ENCODE data around the gene VWA5B2.
A peak's percentile ranks its signal among the peaks of the same experiment; 100 is the strongest.

The VWA5B2 gene

GRCh38 chr3:184184546-184185230 lies 44.7 kb upstream of the VWA5B2 start:
- Histone ChIP-seq H3K14ac (ENCODE audit: low read length) (no peak overlapping the region), H3K18ac (ENCODE audit: low read length) (no peak overlapping the region), H3K36me3 (ENCODE audit: control insufficient read depth in 1 of 2, insufficient read depth in 2 of 2, low read length in 2 of 2) (peaks cover 61 to 68% of the 10 kb centered on the region in 2 experiments), H3K4ac (ENCODE audit: low read depth, low read length) (no peak overlapping the region), H3K4me3 (ENCODE audit: low read depth, low read length) (no peak overlapping the region), H3K23ac (ENCODE audit: low read length) (no peak overlapping the region), H4K8ac (ENCODE audit: low read depth, low read length) (no peak overlapping the region), H3K79me2 (ENCODE audit: control insufficient read depth, insufficient read depth, low read length, poor library complexity) (peaks cover 11% of the 10 kb centered on the region), H3K9me3 (ENCODE audit: insufficient read depth, low read depth, low read length) (peaks cover 8% of the 10 kb centered on the region), H4K91ac (ENCODE audit: low read depth, low read length) (no peak overlapping the region), H3K4me2 (ENCODE audit: low read length) (no peak overlapping the region), H3K27ac (ENCODE audit: low read depth, low read length) (peak overlapping the region; percentile 95), H2BK12ac (ENCODE audit: low read length) (no peak overlapping the region), H2AK5ac (ENCODE audit: low read length) (no peak overlapping the region), H3K9ac (ENCODE audit: low read length) (no peak overlapping the region), H2BK5ac (ENCODE audit: low read depth, low read length, poor library complexity) (no peak overlapping the region), H3K79me1 (ENCODE audit: low read length) (peaks cover 10% of the 10 kb centered on the region), H4K12ac (ENCODE audit: low read depth, low read length) (no peak overlapping the region), H2BK120ac (ENCODE audit: insufficient read depth, low read length, poor library complexity) (no peak overlapping the region), H3K4me1 (ENCODE audit: control insufficient read depth in 1 of 2, insufficient read depth in 2 of 2, low read length in 2 of 2) (peaks cover 0 to 7% of the 10 kb centered on the region in 2 experiments), H2AFZ (ENCODE audit: insufficient read depth, low read length, poor library complexity) (no peak overlapping the region), H3K27me3 (ENCODE audit: insufficient read depth, low read length) (no peaks in the 10 kb centered on the region)
- WGBS (ENCODE audit: extremely low coverage, insufficient coverage, insufficient read length), result no CpG with 5 or more reads among the region's 18 CpGs
- no peak for DNase-seq

DNA sequence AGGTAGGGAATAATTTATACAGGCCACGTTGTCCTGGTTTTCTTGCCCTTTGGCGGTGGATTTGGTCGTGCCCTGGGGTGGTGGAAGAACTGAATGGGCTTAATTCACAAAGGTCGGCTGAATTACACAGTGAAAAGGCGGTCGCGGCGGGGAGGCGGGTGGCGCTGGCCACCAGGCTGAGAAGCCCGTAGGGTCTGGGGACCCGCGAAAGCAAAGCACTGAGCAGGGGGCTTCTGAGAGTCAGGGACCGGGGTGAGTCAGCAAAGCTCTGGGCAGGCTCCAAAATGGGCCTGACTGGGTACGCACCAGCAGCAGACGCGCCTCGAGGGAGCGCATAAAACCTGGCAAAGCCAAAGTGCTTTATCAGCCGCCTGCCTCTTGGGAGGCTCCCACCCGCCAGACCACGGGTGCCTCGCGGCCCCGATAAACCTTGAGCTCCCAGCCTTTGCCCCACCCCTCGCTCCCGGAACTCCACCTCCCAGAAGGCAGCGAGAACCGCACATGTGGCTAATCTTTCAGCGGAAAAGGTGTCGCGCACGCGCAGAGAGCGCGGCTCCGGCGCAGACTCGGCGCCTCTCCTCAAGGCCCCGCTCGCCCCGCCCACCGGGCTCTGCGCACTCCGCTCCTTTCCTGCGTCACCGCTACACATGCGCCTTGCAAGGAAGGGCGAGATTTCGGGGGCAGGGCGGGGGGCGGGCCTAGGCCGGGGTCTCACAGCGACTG lies 43.8 kb upstream of the VWA5B2 start:
- peak overlapping the region; percentile 61 for H2BK120ac ChIP-seq (ENCODE audit: insufficient read depth, low read length, poor library complexity)
- H3K9me3 ChIP-seq (ENCODE audit: insufficient read depth, low read depth, low read length), result peaks cover 8% of the 10 kb centered on the region
- H3K18ac ChIP-seq (ENCODE audit: low read length), result peak overlapping the region; percentile 84
- H2AFZ ChIP-seq (ENCODE audit: insufficient read depth, low read length, poor library complexity), result peak overlapping the region; percentile 56
- peak overlapping the region; percentile 95 for H3K27ac ChIP-seq (ENCODE audit: low read depth, low read length)
- H3K14ac ChIP-seq (ENCODE audit: low read length), result peak overlapping the region; percentile 81
- peaks cover 11% of the 10 kb centered on the region for H3K79me2 ChIP-seq (ENCODE audit: control insufficient read depth, insufficient read depth, low read length, poor library complexity)
- H3K36me3 ChIP-seq (ENCODE audit: control insufficient read depth in 1 of 2, insufficient read depth in 2 of 2, low read length in 2 of 2), result peaks cover 56 to 65% of the 10 kb centered on the region in 2 experiments
- H4K12ac ChIP-seq (ENCODE audit: low read depth, low read length), result peak overlapping the region; percentile 76
- peak overlapping the region; percentile 73 for H3K4me2 ChIP-seq (ENCODE audit: low read length)
- H3K9ac ChIP-seq (ENCODE audit: low read length), result peak overlapping the region; percentile 86
- WGBS (ENCODE audit: extremely low coverage, insufficient coverage, insufficient read length), result no CpG with 5 or more reads among the region's 55 CpGs
- peak overlapping the region; percentile 98 for H3K4me3 ChIP-seq (ENCODE audit: low read depth, low read length)
- H4K8ac ChIP-seq (ENCODE audit: low read depth, low read length), result peak overlapping the region; percentile 87
- peak overlapping the region; percentile 85 for H4K91ac ChIP-seq (ENCODE audit: low read depth, low read length)
- H2BK5ac ChIP-seq (ENCODE audit: low read depth, low read length, poor library complexity), result peak overlapping the region; percentile 83
- peak overlapping the region; percentile 61 for H2AK5ac ChIP-seq (ENCODE audit: low read length)
- H3K4me1 ChIP-seq (ENCODE audit: control insufficient read depth in 1 of 2, insufficient read depth in 2 of 2, low read length in 2 of 2), result peaks cover 0 to 7% of the 10 kb centered on the region in 2 experiments
- peaks cover 10% of the 10 kb centered on the region for H3K79me1 ChIP-seq (ENCODE audit: low read length)
- H3K4ac ChIP-seq (ENCODE audit: low read depth, low read length), result peak overlapping the region; percentile 65
- H3K27me3 ChIP-seq (ENCODE audit: insufficient read depth, low read length), result no peaks in the 10 kb centered on the region
- no peak overlapping the region for H3K23ac ChIP-seq (ENCODE audit: low read length)
- peak; percentile 100 for DNase-seq
- peak overlapping the region; percentile 28 for H2BK12ac ChIP-seq (ENCODE audit: low read length)

- WGBS (ENCODE audit: extremely low coverage, insufficient coverage, insufficient read length), result no CpG with 5 or more reads among the region's 45 CpGs
- no peaks in the 10 kb centered on the region for H3K27me3 ChIP-seq (ENCODE audit: insufficient read depth, low read length)
- peak within 1 kb of the TSS; percentile 85 for H4K91ac ChIP-seq (ENCODE audit: low read depth, low read length)
- peak within 1 kb of the TSS; percentile 98 for H3K4me3 ChIP-seq (ENCODE audit: low read depth, low read length)
- peak within 1 kb of the TSS; percentile 83 for H2BK5ac ChIP-seq (ENCODE audit: low read depth, low read length, poor library complexity)
- H2BK120ac ChIP-seq (ENCODE audit: insufficient read depth, low read length, poor library complexity), result peak within 1 kb of the TSS; percentile 61
- H3K4me1 ChIP-seq (ENCODE audit: control insufficient read depth in 1 of 2, insufficient read depth in 2 of 2, low read length in 2 of 2), result peaks cover 0 to 7% of the 10 kb centered on the region in 2 experiments
- H3K4ac ChIP-seq (ENCODE audit: low read depth, low read length), result peak within 1 kb of the TSS; percentile 71
- H3K79me1 ChIP-seq (ENCODE audit: low read length), result peaks cover 10% of the 10 kb centered on the region
- peaks cover 7% of the 10 kb centered on the region for H3K9me3 ChIP-seq (ENCODE audit: insufficient read depth, low read depth, low read length)
- peak within 1 kb of the TSS; percentile 97 for H3K9ac ChIP-seq (ENCODE audit: low read length)
- H4K8ac ChIP-seq (ENCODE audit: low read depth, low read length), result peak within 1 kb of the TSS; percentile 87
- peak within 1 kb of the TSS; percentile 84 for H3K18ac ChIP-seq (ENCODE audit: low read length)
- peak within 1 kb of the TSS; percentile 95 for H3K27ac ChIP-seq (ENCODE audit: low read depth, low read length)
- peak within 1 kb of the TSS; percentile 61 for H2AK5ac ChIP-seq (ENCODE audit: low read length)
- H4K12ac ChIP-seq (ENCODE audit: low read depth, low read length), result peak within 1 kb of the TSS; percentile 78
- peak; percentile 13 to 48 for DNase-seq
- no peak within 1 kb of the TSS for H3K23ac ChIP-seq (ENCODE audit: low read length)
- peaks cover 11% of the 10 kb centered on the region for H3K79me2 ChIP-seq (ENCODE audit: control insufficient read depth, insufficient read depth, low read length, poor library complexity)
- H3K36me3 ChIP-seq (ENCODE audit: control insufficient read depth in 1 of 2, insufficient read depth in 2 of 2, low read length in 2 of 2), result peaks cover 54 to 63% of the 10 kb centered on the region in 2 experiments
- H3K4me2 ChIP-seq (ENCODE audit: low read length), result peak within 1 kb of the TSS; percentile 87
- H3K14ac ChIP-seq (ENCODE audit: low read length), result peak within 1 kb of the TSS; percentile 81
- peak within 1 kb of the TSS; percentile 28 for H2BK12ac ChIP-seq (ENCODE audit: low read length)
- H2AFZ ChIP-seq (ENCODE audit: insufficient read depth, low read length, poor library complexity), result peak within 1 kb of the TSS; percentile 79
Observed at GRCh38 chr3:184186184-184186901, 43.0 kb upstream of the VWA5B2 start, which contains the start of gene ABCF3. Gene ABCF3 (plus strand): TSS chr3:184186199. CDS start chr3:184186208, 9 bp downstream.

- Histone ChIP-seq H2BK12ac (ENCODE audit: low read length) (no peak overlapping the region), H4K12ac (ENCODE audit: low read depth, low read length) (no peak overlapping the region), H4K91ac (ENCODE audit: low read depth, low read length) (no peak overlapping the region), H3K4me3 (ENCODE audit: low read depth, low read length) (peak overlapping the region; percentile 98), H2BK120ac (ENCODE audit: insufficient read depth, low read length, poor library complexity) (no peak overlapping the region), H3K27ac (ENCODE audit: low read depth, low read length) (no peak overlapping the region), H3K9me3 (ENCODE audit: insufficient read depth, low read depth, low read length) (peaks cover 3% of the 10 kb centered on the region), H3K4me2 (ENCODE audit: low read length) (peak overlapping the region; percentile 87), H3K79me1 (ENCODE audit: low read length) (peaks cover 10% of the 10 kb centered on the region), H3K36me3 (ENCODE audit: control insufficient read depth in 1 of 2, insufficient read depth in 2 of 2, low read length in 2 of 2) (peaks cover 49 to 59% of the 10 kb centered on the region in 2 experiments), H3K79me2 (ENCODE audit: control insufficient read depth, insufficient read depth, low read length, poor library complexity) (peaks cover 11% of the 10 kb centered on the region), H2BK5ac (ENCODE audit: low read depth, low read length, poor library complexity) (no peak overlapping the region), H3K27me3 (ENCODE audit: insufficient read depth, low read length) (no peaks in the 10 kb centered on the region), H3K18ac (ENCODE audit: low read length) (no peak overlapping the region), H2AK5ac (ENCODE audit: low read length) (no peak overlapping the region), H4K8ac (ENCODE audit: low read depth, low read length) (no peak overlapping the region), H3K9ac (ENCODE audit: low read length) (peak overlapping the region; percentile 97), H2AFZ (ENCODE audit: insufficient read depth, low read length, poor library complexity) (no peak overlapping the region), H3K14ac (ENCODE audit: low read length) (no peak overlapping the region), H3K4ac (ENCODE audit: low read depth, low read length) (peak overlapping the region; percentile 71), H3K23ac (ENCODE audit: low read length) (no peak overlapping the region), H3K4me1 (ENCODE audit: control insufficient read depth in 1 of 2, insufficient read depth in 2 of 2, low read length in 2 of 2) (peaks cover 0 to 7% of the 10 kb centered on the region in 2 experiments)
- DNase-seq, result no peak
- WGBS (ENCODE audit: extremely low coverage, insufficient coverage, insufficient read length), result no CpG with 5 or more reads among the region's 3 CpGs
Observed at GRCh38 chr3:184186902-184187207, 42.5 kb upstream of the VWA5B2 start.

Measured in trophoblast cell (in vitro differentiated cells and primary cell).